Large intestine (tissue), 3 donors: ENCODE measurements around the gene NUBPL. TPM values are rescaled to one million over a fixed set of nuclear protein-coding genes. Genes with fewer than 3 reads are reported as not detected.
A peak's percentile ranks its signal among the peaks of the same experiment; 100 is the strongest.
"Not testable (repeated sequence)": the region's sequence is repeated elsewhere in the genome, so short reads cannot be mapped to it uniquely, and the experiment has no call there.

ENCODE experiments used
- DNase-seq, 2 donors: peaks; one replicate each; pipeline versions ENCODE4 v3.0.0 to v3.0.0-alpha.2; 2013
- H3K27ac ChIP-seq: one replicate; pipeline ENCODE4 v1.5.1; 2013; ENCODE audit warnings: low read length
- H3K27me3 ChIP-seq: 2 replicates; pipeline ENCODE4 v1.6.1; 2013; ENCODE audit warnings: low read length; ENCODE audit not compliant: control insufficient read depth, insufficient read depth
- H3K36me3 ChIP-seq: 2 replicates; pipeline ENCODE4 v1.6.1; 2013; ENCODE audit warnings: low read length; ENCODE audit not compliant: control insufficient read depth, insufficient read depth
- H3K4me1 ChIP-seq: one replicate; pipeline ENCODE4 v1.6.1; 2013; ENCODE audit warnings: low read length; ENCODE audit not compliant: control insufficient read depth, insufficient read depth
- H3K4me3 ChIP-seq: one replicate; pipeline ENCODE4 v1.5.1; 2013; ENCODE audit warnings: low read length
- H3K9me3 ChIP-seq: one replicate; pipeline ENCODE4 v1.6.1; 2013; ENCODE audit warnings: mild to moderate bottlenecking, low read depth, low read length, moderate library complexity; ENCODE audit not compliant: control insufficient read depth
- WGBS: methylation state at CpG from one replicate; pipeline ENCODE4 v1.1.5; 2013; ENCODE audit warnings: low lambda C conversion rate; ENCODE audit not compliant: insufficient coverage; 5-methylcytosine and 5-hydroxymethylcytosine counted together
- polyA plus RNA-seq: library from polyadenylated mRNA; unstranded; fragments of 120-200 nt; gene quantifications from one replicate; pipeline ENCODE4 v1.2.1, GENCODE V29; 2013

Gene NUBPL
- polyA plus RNA-seq, 1 donor: 12.1 TPM

- Histone ChIP-seq H3K27ac (no peak overlapping the region), H3K27me3 (no peaks in the 10 kb centered on the region), H3K4me3 (no peak overlapping the region), H3K4me1 (no peaks in the 10 kb centered on the region), H3K36me3 (no peaks in the 10 kb centered on the region), H3K9me3 (peaks cover 8% of the 10 kb centered on the region)
- 32% methylated on average over 4 of the region's 4 CpGs for WGBS
- DNase-seq: peak in 1 of 2 donors; percentile 33
Measured at GRCh38 chr14:31696378-31696777, 135.2 kb downstream of the NUBPL start.

- peaks cover 11% of the 10 kb centered on the region for H3K9me3 ChIP-seq
- no peak for DNase-seq
- no peak overlapping the region for H3K4me3 ChIP-seq
- H3K4me1 ChIP-seq: no peaks in the 10 kb centered on the region
- H3K27ac ChIP-seq: no peak overlapping the region
- H3K27me3 ChIP-seq: no peaks in the 10 kb centered on the region
- H3K36me3 ChIP-seq: peaks cover 2% of the 10 kb centered on the region
Measured at GRCh38 chr14:31699809-31700208, 138.6 kb downstream of the NUBPL start.

GRCh38 chr14:31700282-31701074, 139.3 kb downstream of the NUBPL start:
- Histone ChIP-seq H3K27ac (no peak overlapping the region), H3K4me3 (no peak overlapping the region), H3K9me3 (peaks cover 15% of the 10 kb centered on the region), H3K4me1 (no peaks in the 10 kb centered on the region), H3K36me3 (peaks cover 5% of the 10 kb centered on the region), H3K27me3 (no peaks in the 10 kb centered on the region)
- no peak for DNase-seq
- WGBS: no CpG with 5 or more reads among the region's 35 CpGs

GRCh38 chr14:31702130-31702529, 140.9 kb downstream of the NUBPL start:
- Histone ChIP-seq H3K9me3 (peaks cover 20% of the 10 kb centered on the region), H3K36me3 (peaks cover 7% of the 10 kb centered on the region), H3K4me1 (no peaks in the 10 kb centered on the region), H3K4me3 (no peak overlapping the region), H3K27ac (no peak overlapping the region), H3K27me3 (no peaks in the 10 kb centered on the region)
- WGBS: no CpG with 5 or more reads among the region's 2 CpGs
- no peak for DNase-seq

- H3K4me1 ChIP-seq: no peaks in the 10 kb centered on the region
- H3K27ac ChIP-seq: no peak overlapping the region
- peaks cover 20% of the 10 kb centered on the region for H3K9me3 ChIP-seq
- H3K36me3 ChIP-seq: peaks cover 7% of the 10 kb centered on the region
- H3K27me3 ChIP-seq: no peaks in the 10 kb centered on the region
- DNase-seq: no peak
- WGBS: no CpG with 5 or more reads among the region's 2 CpGs
- no peak overlapping the region for H3K4me3 ChIP-seq
Measured at GRCh38 chr14:31703056-31703455, 141.9 kb downstream of the NUBPL start.

- no peaks in the 10 kb centered on the region for H3K4me1 ChIP-seq
- no peak for DNase-seq
- peaks cover 14% of the 10 kb centered on the region for H3K9me3 ChIP-seq
- no peak overlapping the region for H3K4me3 ChIP-seq
- H3K27ac ChIP-seq: no peak overlapping the region
- peaks cover 7% of the 10 kb centered on the region for H3K36me3 ChIP-seq
- WGBS: no CpG with 5 or more reads among the region's 14 CpGs
- H3K27me3 ChIP-seq: no peaks in the 10 kb centered on the region
Measured at GRCh38 chr14:31705731-31706130, 144.5 kb downstream of the NUBPL start.

- not testable (repeated sequence) for H3K27me3 ChIP-seq, H3K36me3 ChIP-seq, DNase-seq, H3K4me3 ChIP-seq, H3K4me1 ChIP-seq, H3K27ac ChIP-seq
- H3K9me3 ChIP-seq: peaks cover 13% of the 10 kb centered on the region
- WGBS: no CpG with 5 or more reads among the region's 7 CpGs
Measured at GRCh38 chr14:31708661-31709060, 147.5 kb downstream of the NUBPL start.

- Histone ChIP-seq H3K36me3 (no peaks in the 10 kb centered on the region), H3K4me1 (no peaks in the 10 kb centered on the region), H3K9me3 (peaks cover 4% of the 10 kb centered on the region), H3K27me3 (no peaks in the 10 kb centered on the region), H3K4me3 (no peak overlapping the region), H3K27ac (no peak overlapping the region)
- no peak for DNase-seq
- WGBS: 93% methylated on average over 2 of the region's 18 CpGs
Measured at GRCh38 chr14:31712244-31713127, 151.3 kb downstream of the NUBPL start.

- Histone ChIP-seq H3K4me3 (no peak overlapping the region), H3K9me3 (peaks cover 4% of the 10 kb centered on the region), H3K36me3 (no peaks in the 10 kb centered on the region), H3K27ac (no peak overlapping the region), H3K4me1 (no peaks in the 10 kb centered on the region), H3K27me3 (no peaks in the 10 kb centered on the region)
- DNase-seq: no peak
Measured at GRCh38 chr14:31716208-31716607, 155.0 kb downstream of the NUBPL start.

- DNase-seq: no peak
- H3K4me3 ChIP-seq: no peak overlapping the region
- 45% methylated on average over 2 of the region's 3 CpGs for WGBS
Measured at GRCh38 chr14:31717294-31718085, 156.3 kb downstream of the NUBPL start.

More at GRCh38 chr14:31717294-31718085, 156.3 kb downstream of the NUBPL start:
- no peaks in the 10 kb centered on the region for H3K36me3 ChIP-seq
- no peaks in the 10 kb centered on the region for H3K4me1 ChIP-seq
- no peak overlapping the region for H3K27ac ChIP-seq
- H3K9me3 ChIP-seq: no peaks in the 10 kb centered on the region
- H3K27me3 ChIP-seq: no peaks in the 10 kb centered on the region
